OCI-LY1 (cell line): ENCODE measurements around the gene ZC3H6.

Experiments used
- H2AFZ ChIP-seq: fragments of 200-600 bp; sonication (generic), shearing (Covaris generic); 2 replicates; pipeline ENCODE4 v1.6.0; 2014; ENCODE audit warnings: antibody characterized with exemption, mild to moderate bottlenecking, low read length
- H3F3A ChIP-seq: fragments of 200-600 bp; sonication (generic), shearing (Covaris generic); 2 replicates; pipeline ENCODE4 v1.6.0; 2014; ENCODE audit warnings: mild to moderate bottlenecking, antibody characterized with exemption, low read length, moderate library complexity; ENCODE audit not compliant: insufficient read depth
- H3K27ac ChIP-seq: fragments of 200-600 bp; sonication (generic); 2 replicates; pipeline ENCODE4 v1.5.1; 2014; ENCODE audit warnings: low read length, mixed run types, mild to moderate bottlenecking, low read depth; ENCODE audit not compliant: poor library complexity, severe bottlenecking
- H3K27me3 ChIP-seq: fragments of 200-600 bp; sonication (generic); 2 replicates; pipeline ENCODE4 v1.6.0; 2014; ENCODE audit warnings: antibody characterized with exemption, mild to moderate bottlenecking, low read length, moderate library complexity; ENCODE audit not compliant: insufficient read depth
- H3K36me3 ChIP-seq: fragments of 200-600 bp; sonication (generic); 2 replicates; pipeline ENCODE4 v1.6.1; 2014; ENCODE audit warnings: mild to moderate bottlenecking, antibody characterized with exemption, low read length, moderate library complexity, mixed read lengths; ENCODE audit not compliant: insufficient read depth
- H3K4me1 ChIP-seq: fragments of 200-600 bp; sonication (generic); 2 replicates; pipeline ENCODE4 v1.5.1; 2014; ENCODE audit warnings: mild to moderate bottlenecking, low read length, moderate library complexity; ENCODE audit not compliant: insufficient read depth, severe bottlenecking
- H3K4me2 ChIP-seq: fragments of 200-600 bp; sonication (generic), shearing (Covaris generic); 2 replicates; pipeline ENCODE4 v1.6.1; 2014; ENCODE audit warnings: low read length
- H3K4me3 ChIP-seq: fragments of 200-600 bp; sonication (generic); 2 replicates; pipeline ENCODE4 v1.5.1; 2014; ENCODE audit warnings: low read length, low read depth, mild to moderate bottlenecking, mixed read lengths; ENCODE audit not compliant: poor library complexity, severe bottlenecking
- H3K79me2 ChIP-seq: fragments of 200-600 bp; shearing (Covaris generic); 2 replicates; pipeline ENCODE4 v1.6.1; 2016; ENCODE audit warnings: mixed run types, low read length, mixed read lengths; ENCODE audit not compliant: insufficient read depth
- H3K9ac ChIP-seq: fragments of 200-600 bp; sonication (generic), shearing (Covaris generic); 2 replicates; pipeline ENCODE4 v1.6.1; 2014; ENCODE audit warnings: mild to moderate bottlenecking, low read length, mixed read lengths
- H3K9me2 ChIP-seq: fragments of 200-600 bp; sonication (generic), shearing (Covaris generic); 2 replicates; pipeline ENCODE4 v1.6.1; 2014; ENCODE audit warnings: low read depth, mild to moderate bottlenecking, low read length, mixed read lengths
- H3K9me3 ChIP-seq: fragments of 200-600 bp; shearing (Covaris generic); 2 replicates; pipeline ENCODE4 v1.6.1; 2014; ENCODE audit warnings: low read length, mixed read lengths
- H4K20me1 ChIP-seq: fragments of 200-600 bp; sonication (generic), shearing (Covaris generic); 2 replicates; pipeline ENCODE4 v1.6.0; 2016; ENCODE audit warnings: mild to moderate bottlenecking, low read length; ENCODE audit not compliant: insufficient read depth
- CTCF ChIP-seq: fragments of 200-600 bp; sonication (generic), shearing (Covaris generic); IDR thresholded peaks from 2 replicates; pipeline ENCODE4 v1.5.1; 2017; ENCODE audit warnings: mild to moderate bottlenecking, antibody characterized with exemption, low read length, moderate library complexity, mixed read lengths
- EZH2 ChIP-seq: fragments of 200-600 bp; sonication (generic), shearing (Covaris generic); IDR thresholded peaks from 2 replicates; pipeline ENCODE4 v1.8.0; 2017; ENCODE audit warnings: borderline replicate concordance, mixed run types, mild to moderate bottlenecking, antibody characterized with exemption, low read length, moderate library complexity, mixed read lengths

The ZC3H6 gene

GRCh38 chr2:112296407-112296806, 21.0 kb downstream of the ZC3H6 start:
- no peak overlapping the region for H3K4me2 ChIP-seq
- no peaks in the 10 kb centered on the region; the same call in 1 of the 2 replicates for H3K9me3 ChIP-seq
- no peaks in the 10 kb centered on the region for H3K27me3 ChIP-seq
- no peak overlapping the region for H3K27ac ChIP-seq
- H3K79me2 ChIP-seq, result no peaks in the 10 kb centered on the region
- H3K36me3 ChIP-seq, result no peaks in the 10 kb centered on the region
- no peak overlapping the region for H3K4me3 ChIP-seq
- no peak overlapping the region for H3K9ac ChIP-seq
- no peaks in the 10 kb centered on the region for H3K9me2 ChIP-seq
- H2AFZ ChIP-seq, result no peak overlapping the region
- no peaks in the 10 kb centered on the region for H4K20me1 ChIP-seq
- TF ChIP-seq CTCF (no peak), EZH2 (no peak)
- H3K4me1 ChIP-seq, result no peaks in the 10 kb centered on the region
- no peaks in the 10 kb centered on the region for H3F3A ChIP-seq

- Histone ChIP-seq H3K9ac (no peak overlapping the region), H3K9me3 (no peaks in the 10 kb centered on the region; the same call in 1 of the 2 replicates), H2AFZ (no peak overlapping the region), H3K79me2 (no peaks in the 10 kb centered on the region), H3K4me2 (no peak overlapping the region), H3K27me3 (no peaks in the 10 kb centered on the region), H3F3A (no peaks in the 10 kb centered on the region), H3K4me3 (no peak overlapping the region), H3K27ac (no peak overlapping the region), H4K20me1 (no peaks in the 10 kb centered on the region), H3K4me1 (no peaks in the 10 kb centered on the region), H3K36me3 (peaks cover 9% of the 10 kb centered on the region), H3K9me2 (no peaks in the 10 kb centered on the region)
- TF ChIP-seq CTCF, result no peak
- no peak for TF ChIP-seq EZH2
These were observed 25.8 kb downstream of the ZC3H6 start for GRCh38 chr2:112301171-112301584.

- H3K4me2 ChIP-seq, result no peak overlapping the region
- no peaks in the 10 kb centered on the region for H3K9me2 ChIP-seq
- peaks cover 9% of the 10 kb centered on the region for H3K36me3 ChIP-seq
- H3K9me3 ChIP-seq, result no peaks in the 10 kb centered on the region; the same call in 1 of the 2 replicates
- no peak overlapping the region for H3K9ac ChIP-seq
- no peaks in the 10 kb centered on the region for H3K79me2 ChIP-seq
- H4K20me1 ChIP-seq, result no peaks in the 10 kb centered on the region
- no peaks in the 10 kb centered on the region for H3K4me1 ChIP-seq
- H3K27me3 ChIP-seq, result no peaks in the 10 kb centered on the region
- H3K27ac ChIP-seq, result no peak overlapping the region
- TF ChIP-seq CTCF, result no peak
- TF ChIP-seq EZH2, result no peak
- no peak overlapping the region for H2AFZ ChIP-seq
- no peak overlapping the region for H3K4me3 ChIP-seq
- no peaks in the 10 kb centered on the region for H3F3A ChIP-seq
These were observed 26.6 kb downstream of the ZC3H6 start for GRCh38 chr2:112301973-112302372.
